ENCODE data around the gene GREB1L. TPM values are rescaled to one million over a fixed set of nuclear protein-coding genes. Genes with fewer than 3 reads are reported as not detected.

The GREB1L gene
- polyA plus RNA-seq (2011; rRNA removed) (2.8 and 3.0 TPM in 2 replicates), polyA plus RNA-seq (2017; fragmentation: RNase III; extraction: RNeasy Plus Mini Kit Qiagen cat#74134 plus additional on column Dnase treatment) (1.00 to 1.4 TPM (median 1.1 TPM) in 3 replicates), polyA minus RNA-seq (2011; rRNA and poly(A)+ RNA removed) (4.3 and 5.9 TPM in 2 replicates)
- 0.65 and 0.83 TPM in 2 replicates for polyA plus RNA-seq (2012; cell fraction: cytosol; rRNA removed)
- 0.91 and 1.4 TPM in 2 replicates for polyA plus RNA-seq (2012; cell fraction: nucleus; rRNA removed)

GRCh38 chr18:21242141-21242779, at the start of gene GREB1L:
GREB1L (plus strand) TSS chr18:21242232; CDS start chr18:21383519, 141,287 bp downstream.
- POLR2A ChIA-PET = no interaction called here
- Histone ChIP-seq H3K4me3 (peak within 1 kb of the TSS; percentile 62), H3K4me1 (no peaks in the 10 kb centered on the region), H3K9me3 (no peaks in the 10 kb centered on the region), H3K27ac (peak within 1 kb of the TSS; percentile 65 to 93), H3K4me2 (peak within 1 kb of the TSS; percentile 81)
- TF ChIP-seq CTCF (IDR thresholded peaks at IDR 0.05) (peak; percentile 41), SMC3 (IDR thresholded peaks at IDR 0.05) (0 out of 3 replicates have a peak, but pooled peaks have one; percentile 36), ZSCAN20 (CRISPR knock-in tag; IDR thresholded peaks at IDR 0.05) (no peak), JUN (IDR thresholded peaks at IDR 0.05) (peak in 1 of 2 experiments; percentile 49; a peak in 1 of 5 replicates), FOSB (CRISPR knock-in tag; IDR thresholded peaks at IDR 0.05) (no peak), RAD21 (conservative IDR thresholded peaks at IDR 0.05 in 1 of 2, IDR thresholded peaks at IDR 0.05 in 1 of 2) (peak in 1 of 2 experiments; percentile 57; a peak in 3 of 5 replicates), CBX2 (IDR thresholded peaks at IDR 0.05; ENCODE audit: borderline replicate concordance, low read depth) (no peak), POLR2A (IDR thresholded peaks at IDR 0.05; ENCODE audit: low read length) (0 out of 2 replicates have a peak, but pooled peaks have one; percentile 13), ZC3H11A (IDR thresholded peaks at IDR 0.05) (no peak), PHF8 (IDR thresholded peaks at IDR 0.05; ENCODE audit: borderline replicate concordance, low read depth) (peak; percentile 31; the same call in 1 of the 2 replicates), HMGXB4 (CRISPR knock-in tag; IDR thresholded peaks at IDR 0.05; ENCODE audit: borderline replicate concordance) (no peak), GATA3 (IDR thresholded peaks at IDR 0.05; ENCODE audit: borderline replicate concordance) (no peak), HDAC2 (IDR thresholded peaks at IDR 0.05) (no peak), USF2 (IDR thresholded peaks at IDR 0.05) (no peak), MAX (IDR thresholded peaks at IDR 0.05) (peak; percentile 46; the same call in 1 of the 2 replicates), KDM1A (IDR thresholded peaks at IDR 0.05; ENCODE audit: low read depth) (no peak)
- WGBS (ENCODE audit: missing lambda C conversion rate) = no CpG with 5 or more reads among the region's 87 CpGs
- CTCF ChIA-PET = interaction anchor here (0.7 to 1.3 kb wide), 14 partner anchors 8 to 208 kb away, joined by 3 to 5 read pairs (median 3); no protein-coding TSS in a partner anchor
- DNase-seq (ENCODE audit: low read depth in 1 of 2, low spot score in 1 of 2) (peak; percentile 40 to 55), FAIRE-seq (no peak), ATAC-seq (peak; percentile 96 to 97)

GRCh38 chr18:21192308-21192624, 49.8 kb upstream of the GREB1L start:
- FAIRE-seq (no peak), DNase-seq (ENCODE audit: low read depth in 1 of 2, low spot score in 1 of 2) (no peak), ATAC-seq (no peak)
- H3K4me3 ChIP-seq = no peak overlapping the region
- CTCF ChIA-PET = interaction anchor here (0.6 to 7.8 kb wide), 13 partner anchors 8 to 409 kb away, joined by 3 to 82 read pairs (median 3); partner anchors contain the start of gene ESCO1
- no peak overlapping the region for H3K27ac ChIP-seq
- H3K9me3 ChIP-seq = no peaks in the 10 kb centered on the region
- no peaks in the 10 kb centered on the region for H3K4me1 ChIP-seq
- POLR2A ChIA-PET = no interaction called here
- H3K4me2 ChIP-seq = no peak overlapping the region
- WGBS (ENCODE audit: missing lambda C conversion rate) = 75% methylated on average over 5 of the region's 5 CpGs
- TF ChIP-seq MAX (IDR thresholded peaks at IDR 0.05) = no peak
- no peak for TF ChIP-seq KDM5A (IDR thresholded peaks at IDR 0.05)
- TF ChIP-seq MAZ (IDR thresholded peaks at IDR 0.05; ENCODE audit: borderline replicate concordance, low read depth, low read length) = no peak
- no peak for TF ChIP-seq KDM1A (IDR thresholded peaks at IDR 0.05; ENCODE audit: low read depth)
- TF ChIP-seq RCOR1 (IDR thresholded peaks at IDR 0.05; ENCODE audit: low read depth, low read length) = no peak
- no peak for TF ChIP-seq CHD4 (IDR thresholded peaks at IDR 0.05; ENCODE audit: borderline replicate concordance)
- TF ChIP-seq FOSL2 (IDR thresholded peaks at IDR 0.05) = no peak
- no peak for TF ChIP-seq FOSL2 (CRISPR knock-in tag; IDR thresholded peaks at IDR 0.05)
- TF ChIP-seq HOXB5 (CRISPR knock-in tag; IDR thresholded peaks at IDR 0.05) = no peak
- TF ChIP-seq NPAS2 (CRISPR knock-in tag; IDR thresholded peaks at IDR 0.05; ENCODE audit: borderline replicate concordance) = no peak
- no peak for TF ChIP-seq SMC3 (IDR thresholded peaks at IDR 0.05)
- TF ChIP-seq, protein P1, sequence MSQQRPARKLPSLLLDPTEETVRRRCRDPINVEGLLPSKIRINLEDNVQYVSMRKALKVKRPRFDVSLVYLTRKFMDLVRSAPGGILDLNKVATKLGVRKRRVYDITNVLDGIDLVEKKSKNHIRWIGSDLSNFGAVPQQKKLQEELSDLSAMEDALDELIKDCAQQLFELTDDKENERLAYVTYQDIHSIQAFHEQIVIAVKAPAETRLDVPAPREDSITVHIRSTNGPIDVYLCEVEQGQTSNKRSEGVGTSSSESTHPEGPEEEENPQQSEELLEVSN (IDR thresholded peaks at IDR 0.05; ENCODE audit: borderline replicate concordance, low read depth) = no peak
- TF ChIP-seq HES2 (IDR thresholded peaks at IDR 0.05) = no peak
- no peak for TF ChIP-seq ESRRA (IDR thresholded peaks at IDR 0.05; ENCODE audit: borderline replicate concordance, low read length)

All from A549 (cell line).